GM12873 (cell line): ENCODE measurements around the gene PRKG1.

Source experiments
- TF ChIP-seq, protein P1 (sequence below): IDR thresholded peaks from 2 replicates; pipeline ENCODE4 v1.5.1; 2012; ENCODE audit warnings: low read depth, mild to moderate bottlenecking, moderate library complexity, low read length, control low read depth; ENCODE audit not compliant: insufficient read depth; ENCODE audit errors: missing control alignments

The PRKG1 gene

DNA sequence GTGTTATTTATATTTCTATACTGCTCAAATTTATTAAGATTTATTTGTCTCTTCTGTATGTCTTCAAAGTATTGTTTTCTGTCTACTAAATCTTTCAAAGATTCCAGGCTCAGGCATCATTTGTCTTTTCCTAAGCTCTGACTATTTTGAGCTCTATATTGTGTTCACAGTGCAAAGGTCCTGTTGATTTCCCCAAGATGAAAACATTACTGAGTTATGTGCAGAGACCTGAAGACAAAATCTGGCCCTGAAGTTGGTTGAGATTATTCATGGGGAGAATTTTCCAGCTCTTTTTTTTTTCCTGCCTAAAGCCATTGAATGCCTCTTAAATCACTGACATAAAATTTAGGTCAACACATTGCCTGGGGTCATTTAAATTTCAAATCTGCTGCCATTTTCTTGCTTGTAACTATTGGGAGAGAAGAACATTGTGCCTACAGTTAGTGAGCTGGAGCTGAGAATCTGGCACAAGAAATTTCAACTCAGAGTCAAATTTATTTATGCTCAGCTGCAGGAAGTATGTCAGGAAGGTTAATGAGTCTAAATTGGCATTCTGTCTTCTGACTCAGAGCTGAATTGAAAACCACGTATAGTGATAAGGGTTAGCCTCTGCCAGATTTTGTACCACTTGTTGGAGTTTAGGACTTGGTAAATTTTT, 593.5 kb downstream of the PRKG1 start:
- TF ChIP-seq, protein P1, sequence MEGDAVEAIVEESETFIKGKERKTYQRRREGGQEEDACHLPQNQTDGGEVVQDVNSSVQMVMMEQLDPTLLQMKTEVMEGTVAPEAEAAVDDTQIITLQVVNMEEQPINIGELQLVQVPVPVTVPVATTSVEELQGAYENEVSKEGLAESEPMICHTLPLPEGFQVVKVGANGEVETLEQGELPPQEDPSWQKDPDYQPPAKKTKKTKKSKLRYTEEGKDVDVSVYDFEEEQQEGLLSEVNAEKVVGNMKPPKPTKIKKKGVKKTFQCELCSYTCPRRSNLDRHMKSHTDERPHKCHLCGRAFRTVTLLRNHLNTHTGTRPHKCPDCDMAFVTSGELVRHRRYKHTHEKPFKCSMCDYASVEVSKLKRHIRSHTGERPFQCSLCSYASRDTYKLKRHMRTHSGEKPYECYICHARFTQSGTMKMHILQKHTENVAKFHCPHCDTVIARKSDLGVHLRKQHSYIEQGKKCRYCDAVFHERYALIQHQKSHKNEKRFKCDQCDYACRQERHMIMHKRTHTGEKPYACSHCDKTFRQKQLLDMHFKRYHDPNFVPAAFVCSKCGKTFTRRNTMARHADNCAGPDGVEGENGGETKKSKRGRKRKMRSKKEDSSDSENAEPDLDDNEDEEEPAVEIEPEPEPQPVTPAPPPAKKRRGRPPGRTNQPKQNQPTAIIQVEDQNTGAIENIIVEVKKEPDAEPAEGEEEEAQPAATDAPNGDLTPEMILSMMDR = no peak

DNA sequence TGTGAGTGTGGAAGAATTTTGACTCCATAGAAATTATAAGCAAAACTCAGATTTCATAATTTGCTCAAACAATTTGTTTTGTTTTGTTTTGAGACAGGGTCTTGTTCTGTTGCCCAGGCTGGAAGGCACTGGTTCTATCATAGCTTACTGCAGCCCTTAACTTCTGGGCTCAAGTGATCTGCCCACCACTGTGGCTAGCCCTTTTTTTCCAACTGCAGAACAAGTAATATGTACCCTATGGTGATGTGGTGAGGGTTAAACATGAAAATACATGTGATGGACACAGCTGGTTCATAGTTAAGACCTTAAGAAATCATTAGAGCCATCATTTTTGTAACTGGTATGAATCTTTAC, 594.0 kb downstream of the PRKG1 start:
- TF ChIP-seq, protein P1 = no peak

DNA sequence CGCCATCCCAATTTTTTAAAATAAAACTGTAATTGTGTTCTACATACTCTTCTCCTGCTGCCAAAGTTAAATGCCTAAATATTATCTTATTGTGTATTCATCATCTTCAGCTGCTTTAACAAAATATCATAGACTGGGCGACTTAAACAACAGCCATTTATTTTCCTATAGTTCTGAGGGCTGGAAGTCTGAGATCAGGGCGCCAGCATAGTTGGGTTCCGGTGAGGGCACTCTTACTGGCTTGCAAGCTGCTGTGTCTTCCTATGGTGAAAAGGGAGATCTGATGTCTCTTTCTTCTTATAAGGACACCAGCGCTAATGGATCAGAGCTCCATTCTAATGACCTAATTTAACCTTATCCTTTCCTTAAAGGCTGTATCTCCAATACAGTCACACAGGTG, 594.8 kb downstream of the PRKG1 start:
- TF ChIP-seq, protein P1 = no peak

DNA sequence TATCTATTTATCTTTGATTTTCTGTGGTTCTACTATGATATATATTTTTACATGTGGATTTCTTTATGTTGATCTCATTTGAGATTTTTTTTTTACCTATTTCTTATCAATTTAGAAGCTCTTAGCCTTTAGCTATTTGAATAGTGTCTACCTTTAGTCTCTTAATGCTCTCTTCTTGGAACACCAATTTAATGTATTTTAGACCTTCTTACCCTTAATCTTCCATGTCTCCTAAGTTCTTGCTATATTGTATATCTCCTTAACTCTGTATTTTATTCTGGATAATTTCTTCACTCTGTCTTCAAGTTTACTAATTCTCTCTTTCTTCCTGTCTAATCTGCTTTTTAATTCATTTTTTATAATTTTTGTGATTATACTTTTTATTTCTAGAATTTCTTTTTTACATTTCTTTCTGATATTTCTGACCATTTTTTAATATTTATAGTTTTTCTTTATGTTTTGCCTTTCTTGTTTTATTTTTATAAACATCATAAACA, 597.8 kb downstream of the PRKG1 start:
- TF ChIP-seq, protein P1 = no peak

DNA sequence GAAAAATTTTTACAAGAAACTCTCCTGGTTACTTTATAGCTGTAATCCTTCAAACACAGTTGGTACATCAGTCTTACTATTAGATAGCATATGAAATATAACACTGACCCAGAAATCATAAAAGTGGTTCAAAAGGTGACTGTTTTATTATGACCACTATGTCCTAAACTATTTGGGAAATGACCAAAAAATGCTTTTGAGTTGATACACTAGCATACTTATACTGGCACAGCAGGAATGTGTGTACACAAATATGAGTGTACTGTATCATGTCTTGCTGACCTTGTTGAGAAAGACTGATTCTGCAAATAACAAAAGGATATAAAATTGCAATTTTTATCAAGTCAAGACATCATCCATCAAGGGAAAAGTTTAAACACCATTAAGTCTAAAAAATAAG, 600.8 kb downstream of the PRKG1 start:
- TF ChIP-seq, protein P1 = no peak

DNA sequence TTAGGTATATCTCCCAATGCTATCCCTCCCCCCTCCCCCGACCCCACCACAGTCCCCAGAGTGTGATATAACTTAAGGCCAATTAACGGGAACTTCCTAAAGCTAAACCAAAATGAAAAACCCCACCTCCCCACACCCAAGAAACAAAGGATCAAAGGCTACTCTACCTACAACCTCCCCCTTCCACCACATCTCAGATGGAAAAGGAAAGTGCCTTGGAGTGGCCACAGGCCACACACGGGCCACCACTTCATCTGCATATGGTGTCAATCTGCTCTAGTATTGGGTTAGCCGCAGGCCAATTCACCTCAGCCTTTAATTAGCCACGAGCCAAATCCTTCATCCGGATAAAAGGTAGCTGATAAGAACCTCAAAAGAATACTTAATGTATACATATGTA, 605.6 kb downstream of the PRKG1 start:
- TF ChIP-seq, protein P1 = no peak

DNA sequence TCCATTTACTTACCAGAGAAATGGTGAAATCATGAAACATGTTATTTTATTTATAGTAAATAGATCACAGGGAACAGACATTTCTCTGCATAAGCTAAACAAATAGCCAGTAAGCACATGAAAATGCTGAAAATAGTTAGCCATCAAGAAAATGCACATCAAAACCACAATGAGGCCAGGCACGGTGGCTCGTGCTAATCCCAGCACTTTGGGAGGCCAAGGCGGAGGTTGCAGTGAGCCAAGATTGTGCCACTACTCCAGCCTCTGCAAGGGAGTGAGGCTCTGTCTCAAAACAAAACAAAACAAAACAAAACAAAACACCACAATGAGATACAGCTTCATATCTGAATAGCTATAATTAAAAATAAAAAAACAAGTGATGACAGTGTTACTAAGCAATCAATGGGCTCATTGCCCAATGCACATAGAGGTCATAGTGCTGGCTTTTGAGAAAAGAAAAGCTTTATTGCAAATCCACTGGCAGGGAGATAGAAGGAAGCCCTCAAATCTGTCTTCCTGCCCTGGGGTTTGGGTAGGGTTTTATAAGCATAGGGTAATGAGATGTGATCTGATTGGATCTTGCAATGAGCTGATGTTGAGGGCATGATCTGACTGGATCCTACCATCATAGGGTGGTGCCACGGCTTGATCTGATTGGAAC, 608.9 kb downstream of the PRKG1 start:
- TF ChIP-seq, protein P1 = no peak
